ENCODE data around the gene MAPK11.

MAPK11 gene

DNA sequence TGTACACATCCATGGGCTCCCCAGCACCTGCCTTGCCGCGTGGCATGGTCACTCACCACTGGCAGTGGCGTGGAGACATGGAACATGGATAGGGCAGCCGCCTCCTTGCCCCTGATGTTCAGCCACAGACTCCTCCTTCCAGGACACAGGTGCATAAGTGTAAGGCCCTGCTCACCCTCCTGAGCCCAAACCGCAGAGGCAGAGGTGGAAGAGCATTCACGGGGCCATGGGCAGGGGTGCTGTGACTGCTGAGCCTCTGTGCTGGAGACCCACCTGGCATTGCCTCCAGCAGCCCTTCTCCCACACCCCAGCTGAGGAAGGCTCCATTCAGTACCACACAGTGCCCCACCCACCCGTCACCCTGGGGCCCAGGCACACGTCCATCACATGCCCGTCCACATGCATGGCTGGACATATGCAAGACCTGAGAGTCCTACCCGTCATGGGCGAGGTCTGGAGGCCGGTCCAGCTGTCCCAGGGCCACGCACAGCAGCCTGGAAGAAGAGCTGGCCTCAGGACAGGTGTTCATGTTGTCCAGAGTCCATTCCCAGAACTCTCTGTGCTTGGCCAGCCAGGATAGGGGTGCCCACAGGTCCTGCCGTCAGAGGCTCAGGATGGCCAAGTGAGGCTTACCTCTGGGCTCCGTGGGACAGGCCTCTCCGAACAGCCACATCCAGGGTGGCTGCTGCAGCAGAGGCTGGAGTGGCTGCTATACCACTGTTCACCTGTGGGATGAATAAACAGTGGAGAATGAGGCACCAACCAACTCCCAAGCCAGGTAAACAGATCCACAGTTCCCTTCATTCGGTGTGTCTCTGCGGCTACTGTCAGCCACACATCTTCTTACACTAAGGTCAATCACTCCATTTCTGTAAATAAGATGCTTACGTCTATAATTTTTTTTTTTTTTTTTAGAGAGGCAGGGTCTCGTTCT lies 23.7 kb downstream of the MAPK11 start:
- no peak for DNase-seq

DNA sequence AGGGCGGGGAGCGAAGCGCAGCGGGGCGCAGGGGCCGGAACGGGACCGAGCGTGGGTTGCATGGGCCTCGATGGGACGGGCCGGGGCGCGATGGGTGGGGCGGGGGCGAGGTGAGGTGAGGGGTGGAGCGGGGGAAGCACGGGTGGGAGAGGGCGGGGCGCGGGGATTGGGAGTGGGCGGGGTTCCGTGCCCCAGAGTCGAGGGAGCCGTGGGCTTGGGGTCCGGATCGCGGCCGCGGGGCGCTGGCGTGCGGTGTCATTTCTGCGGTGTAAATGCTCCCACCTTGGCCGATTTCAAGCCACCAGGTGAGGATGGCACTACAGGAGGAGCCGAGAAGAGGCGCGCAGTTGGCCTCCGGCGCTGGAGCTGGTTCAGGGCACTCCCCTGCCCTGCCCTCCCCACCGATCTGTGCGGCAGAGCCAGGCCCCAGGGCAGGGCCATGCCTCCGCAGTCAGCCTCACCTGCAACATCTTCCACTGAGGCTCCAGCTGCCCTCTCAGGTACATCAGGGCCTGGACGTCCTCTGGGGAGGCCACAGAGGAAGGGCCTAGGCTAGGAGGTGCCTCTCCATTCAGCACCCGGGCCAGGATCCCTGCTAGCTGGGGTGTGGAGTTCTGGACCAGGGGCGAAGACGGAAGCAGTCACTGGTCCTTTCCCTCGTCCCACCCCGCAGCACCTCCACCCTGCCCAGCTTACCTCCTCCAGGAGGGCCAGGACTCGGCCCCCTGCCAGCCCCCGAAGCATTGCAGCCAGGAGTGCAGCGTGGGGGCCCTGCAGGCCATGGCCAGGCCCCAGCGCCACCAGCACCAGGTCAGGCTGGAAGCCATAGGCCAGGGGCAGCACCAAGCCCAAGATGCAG lies 24.7 kb downstream of the MAPK11 start:
- no peak for DNase-seq

DNA sequence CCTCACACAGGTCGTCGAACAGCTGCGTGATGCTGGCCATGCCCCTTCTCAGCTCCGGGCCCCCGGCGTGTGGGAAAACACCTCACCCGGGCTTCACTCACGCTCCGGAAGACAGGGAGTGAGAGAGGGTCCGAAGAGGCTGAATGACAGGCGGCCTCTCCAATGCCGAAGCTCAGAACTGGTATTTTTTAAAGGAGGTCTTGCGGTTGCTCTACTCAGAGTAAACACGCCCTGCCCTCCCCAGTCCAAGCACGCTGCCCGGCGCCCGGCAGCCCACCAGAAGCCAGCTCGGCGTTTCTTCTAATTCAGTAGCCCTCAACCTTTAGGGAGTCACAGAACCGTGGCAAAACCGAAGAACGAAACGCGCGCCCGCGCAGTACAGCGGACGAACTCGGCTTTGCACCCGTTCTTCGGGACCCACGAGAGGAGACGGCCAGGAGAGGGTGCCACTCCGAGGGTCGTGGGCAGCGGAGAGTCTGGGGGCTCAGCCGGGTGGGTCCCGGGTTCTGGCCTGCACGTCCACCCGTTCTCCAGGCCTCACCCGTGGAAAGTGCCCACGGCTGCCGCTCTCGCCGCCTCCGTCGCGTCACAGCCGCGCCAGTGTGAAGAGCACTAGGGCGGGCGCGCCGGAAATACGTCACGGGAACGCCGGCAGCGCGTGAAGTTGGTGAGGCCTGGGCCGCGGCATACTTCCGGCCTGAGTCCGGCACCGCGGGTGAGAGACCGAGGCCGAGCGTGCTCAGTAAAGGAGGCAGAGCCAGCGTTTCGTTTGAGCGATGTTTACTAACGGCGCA lies 25.6 kb downstream of the MAPK11 start, which contains the start of gene TUBGCP6:
TUBGCP6 (minus strand) TSS at position 604 of the 794 bp plus-strand sequence; CDS start at position 40, 564 bp downstream.
- DNase-seq, result no peak

DNA sequence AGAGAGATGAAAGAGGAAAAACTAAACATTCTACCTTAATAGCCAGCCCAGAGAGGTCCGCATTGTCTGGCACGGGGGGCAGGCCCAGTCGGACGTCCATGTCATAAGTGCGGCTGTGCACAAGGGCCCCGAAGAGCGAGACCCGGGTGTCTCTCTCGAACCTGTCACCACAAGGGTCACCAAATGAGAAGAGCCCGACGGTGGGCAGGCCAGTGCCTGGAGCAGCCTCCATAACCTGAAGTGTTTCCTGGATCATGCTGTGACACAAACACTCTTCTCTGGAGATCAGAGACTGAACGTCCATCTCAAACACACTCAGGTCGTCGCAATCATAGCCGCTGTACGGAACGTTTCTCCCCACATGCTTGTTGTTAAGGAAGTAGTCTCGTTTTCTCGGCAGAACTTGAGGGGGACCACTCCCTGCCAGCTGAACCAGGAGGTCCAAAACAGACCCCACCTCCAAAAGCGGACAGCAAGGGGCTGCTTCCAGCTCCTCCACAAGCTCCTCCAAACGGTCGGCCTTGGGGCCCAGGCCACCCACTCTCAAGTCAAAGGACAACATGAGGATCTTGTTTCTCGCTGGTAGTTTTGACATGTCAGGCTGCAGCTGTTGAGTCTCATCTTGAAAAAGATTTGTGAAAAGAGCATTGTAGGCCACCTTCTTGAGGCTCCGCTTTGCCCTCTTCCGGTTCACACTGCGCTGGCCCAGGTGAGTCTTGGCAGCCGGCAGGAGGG lies 26.3 kb downstream of the MAPK11 start:
- no peak for DNase-seq

DNA sequence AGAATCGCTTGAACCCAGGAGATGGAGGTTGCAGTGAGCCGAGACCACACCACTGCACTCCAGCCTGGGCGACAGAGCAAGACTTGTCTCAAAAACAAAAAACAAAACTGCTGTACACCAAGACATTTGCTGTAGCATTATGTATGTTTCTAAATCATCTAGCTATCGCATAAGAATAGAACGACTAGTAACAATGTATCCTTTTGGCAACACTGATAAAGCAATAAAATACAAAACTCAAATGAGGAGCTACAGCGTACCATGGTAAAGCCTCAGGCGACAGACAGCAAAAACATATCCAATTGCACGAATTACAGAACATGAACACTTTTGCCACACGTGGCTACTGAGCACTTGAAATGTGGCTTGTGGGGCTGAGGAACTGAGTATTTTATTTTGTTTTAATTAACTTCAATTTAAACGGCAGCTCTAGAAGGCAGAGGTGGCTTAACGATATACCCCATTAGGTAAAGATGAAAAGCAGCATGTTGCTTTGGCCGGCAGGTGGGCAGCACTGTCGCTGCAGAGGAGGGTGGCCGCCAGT lies 27.7 kb downstream of the MAPK11 start:
- no peak for DNase-seq

DNA sequence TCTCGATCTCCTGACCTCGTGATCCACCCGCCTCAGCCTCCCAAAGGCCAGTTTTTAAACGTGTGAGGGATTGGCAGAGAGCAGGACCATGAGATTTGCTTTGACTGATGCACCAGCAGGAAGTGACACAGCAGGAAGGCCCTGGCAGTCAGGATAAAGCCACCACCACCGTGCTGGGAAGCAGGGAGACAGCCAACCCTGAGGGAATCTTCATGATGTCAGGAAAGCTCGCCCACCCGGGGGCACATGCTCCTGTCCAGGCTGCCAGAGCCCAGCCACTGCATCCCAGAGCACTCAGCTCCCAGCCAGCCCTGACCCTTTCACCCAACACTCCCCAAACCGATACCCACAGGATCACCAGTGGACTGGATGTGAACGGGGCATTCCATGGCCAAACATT lies 31.4 kb downstream of the MAPK11 start:
- no peak for DNase-seq

DNA sequence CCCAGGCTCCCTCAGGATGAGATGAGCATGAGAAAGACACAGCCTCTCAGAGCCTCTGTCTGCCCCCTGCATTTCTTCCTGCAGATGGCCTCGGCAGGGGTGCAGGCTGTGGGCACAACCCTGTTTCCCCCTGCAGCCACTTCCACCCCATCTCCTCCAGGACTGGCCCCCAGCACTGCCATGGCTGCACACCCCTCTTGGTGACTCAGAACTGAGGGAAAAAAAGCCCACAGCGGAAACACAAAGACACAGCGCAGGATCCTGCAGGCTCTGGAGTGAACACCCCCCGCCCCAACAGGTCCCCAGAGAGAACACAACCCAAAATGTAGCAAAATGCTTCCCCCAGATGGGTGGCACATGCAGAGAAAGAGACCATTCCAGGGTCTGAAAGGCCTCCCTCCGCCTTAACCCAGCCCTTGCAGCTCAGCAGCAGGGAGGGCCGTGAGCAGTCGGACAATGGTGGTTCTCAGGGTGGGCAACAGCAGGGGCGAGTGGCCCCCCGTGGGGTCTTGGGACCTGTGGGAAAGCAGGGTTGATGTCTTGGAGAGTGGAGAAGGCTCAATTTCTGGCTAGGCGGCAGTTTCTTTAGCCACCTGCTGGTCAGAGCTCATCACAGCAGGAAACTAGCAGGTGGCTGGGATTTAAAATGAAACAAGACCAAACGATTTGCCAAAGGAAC lies 33.3 kb downstream of the MAPK11 start:
- DNase-seq, result no peak

DNA sequence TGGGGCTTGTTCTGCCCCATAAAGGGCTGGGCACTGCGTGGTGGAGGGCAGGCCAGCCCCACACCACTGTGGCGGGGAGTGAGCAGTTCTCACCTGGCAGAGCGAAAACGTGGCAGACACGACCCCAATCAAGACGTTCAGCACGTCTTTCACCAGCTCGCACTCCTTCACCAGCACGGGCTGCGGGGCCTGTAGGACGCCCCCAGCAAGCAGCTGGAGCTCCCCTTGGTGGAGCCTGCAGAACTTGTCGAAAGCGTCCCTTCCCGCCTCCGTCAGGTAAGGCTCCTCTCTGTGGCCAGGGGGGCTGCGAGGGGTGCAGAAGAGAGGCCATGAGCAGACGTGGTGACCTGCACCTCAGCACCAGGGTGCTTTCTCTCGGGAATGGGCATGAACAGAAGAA lies 37.0 kb downstream of the MAPK11 start:
- DNase-seq, result no peak

DNA sequence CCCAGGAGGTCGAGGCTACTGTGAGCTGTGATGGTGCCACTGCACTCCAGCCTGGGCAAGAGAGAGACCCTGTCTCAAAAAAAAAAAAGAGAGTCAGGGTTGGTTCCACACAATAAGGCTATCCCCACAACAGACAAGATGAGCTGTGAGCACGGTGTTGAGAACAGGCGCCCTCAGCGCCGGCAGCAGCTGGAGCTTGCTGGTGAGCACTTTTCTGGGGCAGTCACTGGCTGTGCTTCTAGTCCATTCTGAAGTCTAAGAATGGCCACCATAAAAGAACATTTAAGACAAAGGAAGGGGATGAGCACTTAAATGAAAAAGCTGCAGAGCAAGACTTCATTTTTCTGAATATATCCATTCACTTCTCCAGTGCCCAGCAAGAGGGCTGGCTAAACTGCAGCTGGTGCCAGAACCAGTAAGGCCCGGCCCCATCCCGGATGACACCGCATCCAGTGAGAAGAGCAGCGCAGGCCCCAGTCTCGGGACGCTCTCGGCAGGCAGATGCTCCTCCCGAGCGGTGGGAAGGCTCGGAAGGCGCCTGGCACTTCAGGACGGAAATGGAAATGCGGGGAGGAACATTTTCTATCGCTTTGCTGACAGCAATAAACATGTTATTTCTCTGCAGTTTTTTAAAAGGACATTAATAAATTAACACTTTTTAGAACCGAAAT lies 37.6 kb downstream of the MAPK11 start:
- no peak for DNase-seq

DNA sequence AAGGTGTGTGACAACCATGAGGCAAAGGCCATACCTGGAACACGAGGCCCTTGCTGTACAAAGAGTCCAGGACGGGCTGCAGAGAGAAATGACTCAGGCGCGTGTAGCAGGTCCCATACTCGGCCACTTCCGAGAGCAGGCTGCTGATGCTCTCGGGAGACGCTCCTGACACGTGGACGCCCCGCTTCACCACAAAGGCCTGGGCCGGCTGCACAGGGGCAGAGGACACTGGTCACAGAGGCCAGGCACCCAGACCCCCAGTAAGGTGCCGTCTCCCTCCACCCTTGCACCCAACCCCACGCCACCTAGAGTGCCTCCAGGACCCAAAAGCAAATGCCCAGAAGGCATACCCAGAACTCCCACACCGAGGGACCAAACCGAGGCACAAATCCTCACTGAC lies 40.8 kb downstream of the MAPK11 start:
- no peak for DNase-seq

DNA sequence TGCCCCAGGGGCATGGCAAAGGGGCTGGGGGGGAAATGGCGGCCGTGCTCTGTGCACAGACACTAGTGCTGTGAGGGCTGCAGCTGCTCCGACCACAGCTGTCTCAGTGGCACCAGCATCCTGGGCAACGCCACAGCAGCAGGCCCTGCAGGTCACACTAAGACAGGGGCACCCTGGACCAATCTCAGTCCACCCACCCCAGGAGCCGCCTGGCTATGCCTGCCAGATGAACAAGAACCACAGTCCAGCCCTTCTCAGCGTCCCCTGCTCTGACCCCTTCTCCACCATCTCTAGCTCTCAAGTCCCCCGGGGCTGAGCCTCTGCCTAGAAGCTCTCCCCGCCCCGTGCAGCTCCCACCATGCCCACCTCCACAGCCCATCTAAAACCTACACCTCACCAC lies 41.8 kb downstream of the MAPK11 start:
- DNase-seq, result no peak

DNA sequence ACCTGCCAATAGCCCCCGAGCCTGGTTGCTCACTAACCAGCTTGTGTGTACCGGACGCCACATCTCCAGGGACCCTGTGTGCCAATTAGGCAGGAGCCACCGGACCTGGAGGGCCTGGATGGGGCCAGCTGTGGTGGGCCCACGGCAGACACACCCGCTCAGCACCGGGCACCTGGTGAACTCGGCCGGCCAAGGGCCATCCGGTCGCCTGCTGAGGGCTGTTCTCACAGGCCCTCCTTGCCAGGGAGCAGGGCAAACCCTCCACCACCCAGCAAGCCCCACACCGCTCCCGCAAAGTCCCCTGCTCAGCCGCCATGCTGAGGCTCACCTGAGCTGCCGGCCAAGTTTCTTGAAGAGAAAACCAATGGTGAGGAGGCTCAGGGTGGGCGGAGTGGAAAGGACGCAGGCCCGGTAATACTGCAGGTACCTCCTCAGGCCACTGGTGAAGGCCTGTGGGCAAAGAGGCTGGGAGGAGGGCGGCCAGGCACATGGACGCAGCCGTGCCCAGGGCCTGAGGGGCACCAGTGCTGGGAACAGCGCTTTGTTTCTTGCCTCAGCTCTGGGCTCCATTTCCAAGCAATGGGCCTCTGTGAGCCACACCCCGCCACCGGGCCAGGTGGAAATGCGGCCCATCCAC lies 42.5 kb downstream of the MAPK11 start:
- no peak for DNase-seq

DNA sequence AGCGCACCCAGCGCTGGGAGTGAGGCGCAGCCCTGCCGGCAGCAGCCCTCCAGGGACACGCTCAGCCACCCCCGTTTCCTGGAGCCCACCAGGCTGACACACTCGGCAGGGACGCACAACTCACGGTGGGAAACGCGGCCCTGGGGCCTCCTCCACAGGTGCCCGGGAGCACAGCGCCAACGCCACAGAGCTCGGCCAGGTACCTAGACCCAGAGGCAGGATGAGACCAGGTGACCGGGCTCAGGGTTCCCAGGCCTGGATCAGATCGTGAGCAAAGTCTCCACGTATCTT lies 43.4 kb downstream of the MAPK11 start:
- no peak for DNase-seq

DNA sequence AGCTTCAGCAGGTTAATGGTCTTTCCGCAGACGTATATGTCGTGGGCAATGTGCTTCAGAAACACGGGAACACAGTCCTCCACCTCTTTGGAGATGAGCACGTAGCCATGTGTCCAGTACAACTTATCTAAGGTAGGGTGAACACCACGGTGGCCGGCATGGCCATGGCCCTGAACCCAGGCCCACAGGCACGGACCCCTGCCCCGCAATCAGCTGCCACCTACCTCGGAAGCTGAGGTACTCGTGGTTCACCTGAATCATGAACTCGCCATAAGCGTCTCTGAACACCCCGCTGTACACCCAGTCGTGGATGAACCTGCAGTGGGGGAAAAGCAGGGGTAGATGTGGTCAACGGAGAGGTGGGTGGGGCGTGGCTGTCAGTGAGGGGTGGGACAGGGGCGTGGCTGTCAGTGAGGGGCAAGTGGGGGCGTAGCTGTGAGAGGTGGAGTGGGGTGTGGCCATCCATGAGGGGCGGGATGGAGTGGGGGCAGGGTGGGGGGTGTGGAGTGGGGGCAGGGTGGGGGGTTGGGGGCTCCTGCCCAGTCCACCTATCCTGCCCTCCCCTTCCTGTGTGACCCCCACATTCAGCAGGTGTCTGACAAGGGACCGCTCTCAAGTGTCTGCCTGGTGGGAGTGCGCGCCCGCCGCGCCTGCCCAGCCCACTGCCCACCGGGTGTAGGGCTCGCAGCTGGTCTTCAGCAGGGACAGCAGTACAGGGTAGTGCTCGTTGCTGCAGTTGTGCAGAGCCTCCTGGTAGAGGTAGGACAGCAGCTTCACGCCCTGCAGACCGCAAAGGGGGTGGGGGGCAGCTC lies 43.9 kb downstream of the MAPK11 start:
- DNase-seq, result no peak

DNA sequence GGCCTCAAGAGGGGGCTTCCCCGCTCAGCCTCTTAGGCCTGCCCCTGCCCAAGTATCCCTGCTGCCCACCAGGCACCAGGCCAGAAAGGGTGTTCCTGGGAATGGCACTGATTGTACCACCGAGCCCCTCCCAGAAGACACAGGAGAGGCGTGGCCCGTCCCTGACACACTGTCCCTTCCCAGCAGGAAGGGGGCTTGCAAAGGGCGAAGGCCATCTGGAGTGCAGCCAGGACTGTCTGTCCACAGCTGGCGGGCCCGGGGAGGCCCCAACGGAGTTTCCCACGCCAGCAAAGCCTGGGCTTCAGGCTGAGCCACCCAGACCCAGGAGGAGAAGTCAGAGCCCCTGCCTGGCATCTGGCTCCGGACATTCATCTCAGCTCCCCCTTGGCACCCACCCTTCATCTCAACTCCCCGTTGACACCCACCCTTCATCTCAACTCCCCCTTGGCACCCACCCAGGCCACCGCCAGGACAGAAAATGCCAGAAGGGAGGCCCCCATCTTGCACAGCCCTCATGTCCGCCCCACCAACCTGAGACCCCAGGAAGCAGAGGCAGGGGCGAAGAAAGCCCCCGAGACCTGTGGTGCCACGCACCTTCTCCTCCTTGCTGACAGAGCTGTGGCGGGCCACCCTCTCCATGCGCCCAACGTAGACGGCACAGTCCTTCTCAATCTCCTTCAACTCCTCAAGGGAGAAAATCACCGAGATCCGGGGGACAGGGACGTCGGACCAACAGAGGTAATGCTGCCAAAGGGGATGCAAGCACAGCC lies 44.8 kb downstream of the MAPK11 start:
- no peak for DNase-seq

DNA sequence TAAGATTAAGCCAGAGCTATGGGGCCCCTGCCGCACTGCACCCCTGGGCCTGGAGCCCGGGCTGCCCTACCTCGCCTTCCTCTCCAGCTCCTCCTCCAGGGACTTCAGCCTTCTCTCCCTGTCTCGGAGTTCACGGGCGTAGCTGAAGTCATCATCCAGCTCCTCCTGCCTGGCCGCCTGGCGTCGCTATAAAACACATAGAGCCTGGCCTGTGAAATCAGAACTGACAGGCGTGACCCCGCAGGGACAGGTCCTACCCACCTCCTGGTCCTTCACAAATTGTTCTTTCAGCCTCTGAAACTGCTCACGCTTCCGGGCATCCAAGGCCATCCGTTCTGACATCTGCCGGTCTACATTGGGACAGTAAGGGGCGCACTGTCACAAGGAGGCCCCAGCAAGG lies 46.1 kb downstream of the MAPK11 start:
- DNase-seq, result no peak

DNA sequence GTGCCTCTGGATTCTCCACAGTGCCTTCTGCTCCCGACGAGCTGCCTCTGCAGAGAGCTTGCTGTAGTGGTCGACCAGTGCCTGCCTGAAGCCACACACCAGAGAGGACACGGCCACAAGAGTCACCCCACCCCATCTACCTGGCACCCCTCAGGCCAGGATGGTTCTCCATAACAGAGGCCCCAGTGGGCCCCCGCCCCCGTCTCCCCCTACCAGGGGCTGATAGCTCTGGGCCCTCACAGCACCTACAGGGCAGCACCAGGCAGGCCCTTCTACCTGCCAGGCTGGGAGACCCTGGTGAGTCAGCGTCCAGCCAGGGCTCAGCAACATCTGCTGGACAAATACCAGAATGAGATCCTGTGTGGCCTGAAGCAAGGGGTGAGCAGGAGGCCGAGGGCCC lies 47.7 kb downstream of the MAPK11 start:
- DNase-seq, result no peak

DNA sequence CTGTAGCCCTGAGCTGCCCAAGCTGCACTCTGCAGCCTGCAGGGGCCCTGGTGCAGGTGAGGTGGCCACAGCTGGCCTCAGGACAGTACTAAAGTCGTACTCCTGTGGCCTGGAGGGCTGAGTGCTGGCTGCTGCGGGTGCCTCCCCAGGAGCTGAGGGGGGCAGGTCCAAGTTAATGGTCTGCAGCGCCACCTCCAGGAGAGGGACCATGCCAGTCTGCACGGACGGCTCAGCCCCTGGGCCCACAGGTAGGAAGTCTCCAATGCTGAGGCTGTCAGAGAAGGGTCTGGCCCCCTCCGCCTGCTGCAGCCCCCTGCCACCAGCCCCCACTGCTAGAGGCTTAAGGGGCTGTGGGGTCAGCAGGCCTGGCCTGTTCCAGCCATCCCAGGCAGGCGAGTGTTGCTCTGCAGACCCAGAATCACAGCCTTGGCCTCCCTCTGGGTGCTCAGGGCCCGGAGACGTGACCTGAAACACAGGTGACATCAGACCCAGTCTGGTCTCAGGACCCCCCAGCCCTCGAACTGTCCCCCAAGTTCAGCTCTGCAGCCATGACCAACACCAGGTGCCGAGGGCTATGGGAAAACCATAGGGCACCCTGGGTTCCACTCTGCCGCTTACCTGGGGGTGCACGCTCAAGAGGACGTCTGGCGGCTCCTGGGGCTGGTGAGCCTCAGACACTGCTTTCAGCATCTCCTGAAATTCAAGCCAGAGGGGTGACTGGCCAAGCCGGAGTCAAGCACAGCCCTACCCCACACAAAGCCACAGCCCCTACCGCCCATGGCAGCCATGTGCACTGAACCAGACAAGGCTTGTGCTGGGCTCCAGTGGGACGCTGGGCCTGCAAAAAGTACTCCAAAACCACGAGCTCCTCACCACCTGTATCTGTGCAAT lies 48.5 kb downstream of the MAPK11 start:
- DNase-seq, result no peak

Measured in NCI-H1417 treated with DMSO at 0.1 percent for 48 hours (cell line).